Measurements from ENCODE around the gene KLHL2. TPM values are rescaled to one million over a fixed set of nuclear protein-coding genes. Genes with fewer than 3 reads are reported as not detected.
"Not testable (repeated sequence)": the region's sequence is repeated elsewhere in the genome, so short reads cannot be mapped to it uniquely, and the experiment has no call there.

The KLHL2 gene
- polyA plus RNA-seq, 3 donors: 6.9 to 22.6 (median 11.1) TPM

GRCh38 chr4:165213404-165213803 is 6.0 kb downstream of the KLHL2 start:
- no CpG with 5 or more reads among the region's 1 CpG for WGBS (ENCODE audit: insufficient coverage)
- not testable (repeated sequence) for H3K4me3 Mint-ChIP-seq
- H3K79me2 ChIP-seq (ENCODE audit: insufficient read depth, low read length): peaks cover 91% of the 10 kb centered on the region

GRCh38 chr4:165213991-165214709 is 6.8 kb downstream of the KLHL2 start:
- DNase-seq; H3K4me3 Mint-ChIP-seq; H3K9me3 Mint-ChIP-seq; H3K4me3 ChIP-seq (replicated peaks in 1 of 3; ENCODE audit: low read depth in 2 of 3, low read length in 3 of 3); H3K27me3 Mint-ChIP-seq (ENCODE audit: low read depth in 3 of 3); H3K9ac ChIP-seq (ENCODE audit: insufficient read depth, low read length, poor library complexity, severe bottlenecking); H3K9me3 ChIP-seq (replicated peaks in 1 of 2; ENCODE audit: control insufficient read depth in 1 of 2, insufficient read depth in 1 of 2, low read length in 2 of 2); H3K4me2 ChIP-seq (replicated peaks; ENCODE audit: extremely low read depth, low read length, poor library complexity, severe bottlenecking); H2AFZ ChIP-seq (ENCODE audit: insufficient read depth, low read depth, low read length, poor library complexity, severe bottlenecking); H3K36me3 ChIP-seq (replicated peaks in 1 of 2; ENCODE audit: control insufficient read depth in 1 of 2, insufficient read depth in 2 of 2, low read length in 2 of 2); intact Hi-C loops (cut with micrococcal nuclease); H3K27me3 ChIP-seq (ENCODE audit: control insufficient read depth in 2 of 2, insufficient read depth in 2 of 2, low read length in 2 of 2): not testable (repeated sequence)
- Histone ChIP-seq H4K20me1 (ENCODE audit: insufficient read depth, low read length) (peaks cover 79% of the 10 kb centered on the region), H3K79me2 (ENCODE audit: insufficient read depth, low read length) (peaks cover 87% of the 10 kb centered on the region), H3K27ac (ENCODE audit: low read depth in 1 of 2, low read length in 2 of 2) (peak overlapping the region in 1 of 2 donors; percentile 45), H3K4me1 (ENCODE audit: control insufficient read depth in 1 of 2, insufficient read depth in 2 of 2, low read length in 2 of 2) (peaks cover 25 to 27% of the 10 kb centered on the region in 2 donors)
- Mint-ChIP-seq H3K36me3 (peaks cover 20 to 34% of the 10 kb centered on the region in 2 donors), H3K4me1 (peaks cover 62% of the 10 kb centered on the region), H3K27ac (peak overlapping the region in 5 of 7 donors; percentile 61 to 95 (median 75))
- no CpG with 5 or more reads among the region's 6 CpGs for WGBS (ENCODE audit: insufficient coverage)

More at GRCh38 chr4:165213404-165213803, 6.0 kb downstream of the KLHL2 start:
- H3K36me3 ChIP-seq (replicated peaks in 1 of 2; ENCODE audit: control insufficient read depth in 1 of 2, insufficient read depth in 2 of 2, low read length in 2 of 2); DNase-seq; H3K9me3 ChIP-seq (replicated peaks in 1 of 2; ENCODE audit: control insufficient read depth in 1 of 2, insufficient read depth in 1 of 2, low read length in 2 of 2); H3K9me3 Mint-ChIP-seq; H3K9ac ChIP-seq (ENCODE audit: insufficient read depth, low read length, poor library complexity, severe bottlenecking); H3K27me3 ChIP-seq (ENCODE audit: control insufficient read depth in 2 of 2, insufficient read depth in 2 of 2, low read length in 2 of 2); H3K27ac ChIP-seq (ENCODE audit: low read depth in 1 of 2, low read length in 2 of 2); H2AFZ ChIP-seq (ENCODE audit: insufficient read depth, low read depth, low read length, poor library complexity, severe bottlenecking); H3K27me3 Mint-ChIP-seq (ENCODE audit: low read depth in 3 of 3); intact Hi-C loops (cut with micrococcal nuclease); H3K4me2 ChIP-seq (replicated peaks; ENCODE audit: extremely low read depth, low read length, poor library complexity, severe bottlenecking); H3K4me3 ChIP-seq (replicated peaks in 1 of 3; ENCODE audit: low read depth in 2 of 3, low read length in 3 of 3): not testable (repeated sequence)
- Mint-ChIP-seq H3K36me3 (peaks cover 18 to 32% of the 10 kb centered on the region in 2 donors), H3K27ac (peak overlapping the region in 1 of 7 donors; percentile 77), H3K4me1 (peaks cover 68% of the 10 kb centered on the region)
- Histone ChIP-seq H4K20me1 (ENCODE audit: insufficient read depth, low read length) (peaks cover 83% of the 10 kb centered on the region), H3K4me1 (ENCODE audit: control insufficient read depth in 1 of 2, insufficient read depth in 2 of 2, low read length in 2 of 2) (peaks cover 32 to 34% of the 10 kb centered on the region in 2 donors)

- H3K36me3 ChIP-seq (replicated peaks in 1 of 2; ENCODE audit: control insufficient read depth in 1 of 2, insufficient read depth in 2 of 2, low read length in 2 of 2); H3K27me3 ChIP-seq (ENCODE audit: control insufficient read depth in 2 of 2, insufficient read depth in 2 of 2, low read length in 2 of 2); H3K9ac ChIP-seq (ENCODE audit: insufficient read depth, low read length, poor library complexity, severe bottlenecking); H3K4me3 ChIP-seq (replicated peaks in 1 of 3; ENCODE audit: low read depth in 2 of 3, low read length in 3 of 3); H3K27me3 Mint-ChIP-seq (ENCODE audit: low read depth in 3 of 3); H2AFZ ChIP-seq (ENCODE audit: insufficient read depth, low read depth, low read length, poor library complexity, severe bottlenecking); H3K9me3 Mint-ChIP-seq; intact Hi-C loops (cut with micrococcal nuclease); H3K4me2 ChIP-seq (replicated peaks; ENCODE audit: extremely low read depth, low read length, poor library complexity, severe bottlenecking); H3K9me3 ChIP-seq (replicated peaks in 1 of 2; ENCODE audit: control insufficient read depth in 1 of 2, insufficient read depth in 1 of 2, low read length in 2 of 2); H3K4me3 Mint-ChIP-seq: not testable (repeated sequence)
- Histone ChIP-seq H3K79me2 (ENCODE audit: insufficient read depth, low read length) (peaks cover 76% of the 10 kb centered on the region), H3K4me1 (ENCODE audit: control insufficient read depth in 1 of 2, insufficient read depth in 2 of 2, low read length in 2 of 2) (peaks cover 14 to 16% of the 10 kb centered on the region in 2 donors), H4K20me1 (ENCODE audit: insufficient read depth, low read length) (peaks cover 69% of the 10 kb centered on the region), H3K27ac (ENCODE audit: low read depth in 1 of 2, low read length in 2 of 2) (peak overlapping the region in 1 of 2 donors; percentile 61)
- WGBS (ENCODE audit: insufficient coverage): 0% methylated on average over 1 of the region's 2 CpGs
- DNase-seq: peak; percentile 54 to 83 (median 65)
- peak overlapping the region; percentile 33 to 95 (median 79) for H3K27ac Mint-ChIP-seq
- peaks cover 18 to 33% of the 10 kb centered on the region in 2 donors for H3K36me3 Mint-ChIP-seq
- H3K4me1 Mint-ChIP-seq: peaks cover 52% of the 10 kb centered on the region
Observed at GRCh38 chr4:165215034-165215751, 7.8 kb downstream of the KLHL2 start.

GRCh38 chr4:165215761-165216487 is 8.6 kb downstream of the KLHL2 start:
- H3K79me2 ChIP-seq (ENCODE audit: insufficient read depth, low read length): peaks cover 69% of the 10 kb centered on the region
- H3K4me3 Mint-ChIP-seq; H3K9me3 ChIP-seq (replicated peaks in 1 of 2; ENCODE audit: control insufficient read depth in 1 of 2, insufficient read depth in 1 of 2, low read length in 2 of 2); H3K27ac ChIP-seq (ENCODE audit: low read depth in 1 of 2, low read length in 2 of 2); H3K4me3 ChIP-seq (replicated peaks in 1 of 3; ENCODE audit: low read depth in 2 of 3, low read length in 3 of 3); DNase-seq; H3K9me3 Mint-ChIP-seq; H2AFZ ChIP-seq (ENCODE audit: insufficient read depth, low read depth, low read length, poor library complexity, severe bottlenecking); H3K4me2 ChIP-seq (replicated peaks; ENCODE audit: extremely low read depth, low read length, poor library complexity, severe bottlenecking); H3K27me3 ChIP-seq (ENCODE audit: control insufficient read depth in 2 of 2, insufficient read depth in 2 of 2, low read length in 2 of 2); H3K9ac ChIP-seq (ENCODE audit: insufficient read depth, low read length, poor library complexity, severe bottlenecking); H3K36me3 ChIP-seq (replicated peaks in 1 of 2; ENCODE audit: control insufficient read depth in 1 of 2, insufficient read depth in 2 of 2, low read length in 2 of 2); intact Hi-C loops (cut with micrococcal nuclease); H3K27me3 Mint-ChIP-seq (ENCODE audit: low read depth in 3 of 3): not testable (repeated sequence)
- H4K20me1 ChIP-seq (ENCODE audit: insufficient read depth, low read length): peaks cover 61% of the 10 kb centered on the region
- peak overlapping the region; percentile 33 to 86 (median 79) for H3K27ac Mint-ChIP-seq
- H3K36me3 Mint-ChIP-seq: peaks cover 21 to 33% of the 10 kb centered on the region in 2 donors
- peaks cover 46% of the 10 kb centered on the region for H3K4me1 Mint-ChIP-seq
- H3K4me1 ChIP-seq (ENCODE audit: control insufficient read depth in 1 of 2, insufficient read depth in 2 of 2, low read length in 2 of 2): peaks cover 13 to 14% of the 10 kb centered on the region in 2 donors
- WGBS (ENCODE audit: insufficient coverage): no CpG with 5 or more reads among the region's 2 CpGs
